Measurements from ENCODE around the gene PTGFRN.

The PTGFRN gene

DNA sequence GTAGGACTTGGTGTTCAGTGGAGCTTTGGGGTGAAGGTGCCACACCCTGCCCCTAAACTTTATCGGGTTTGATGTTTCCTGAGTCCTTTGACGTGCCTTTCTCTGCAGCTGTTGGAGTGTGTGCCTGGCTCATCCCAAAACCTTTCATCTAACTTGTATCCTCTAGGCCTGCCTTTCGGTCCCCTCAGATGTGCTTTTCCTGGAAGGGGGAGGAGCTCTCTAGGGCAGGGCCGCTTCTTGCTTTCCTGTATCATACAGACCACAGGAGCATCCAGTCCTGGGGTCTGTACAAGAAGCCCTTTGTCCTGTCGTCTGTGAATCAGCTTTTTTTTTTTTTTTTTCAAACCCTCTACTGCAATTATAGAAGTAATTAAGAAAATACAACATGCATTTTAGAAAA, 35.7 kb downstream of the PTGFRN start:
- no peak for DNase-seq

DNA sequence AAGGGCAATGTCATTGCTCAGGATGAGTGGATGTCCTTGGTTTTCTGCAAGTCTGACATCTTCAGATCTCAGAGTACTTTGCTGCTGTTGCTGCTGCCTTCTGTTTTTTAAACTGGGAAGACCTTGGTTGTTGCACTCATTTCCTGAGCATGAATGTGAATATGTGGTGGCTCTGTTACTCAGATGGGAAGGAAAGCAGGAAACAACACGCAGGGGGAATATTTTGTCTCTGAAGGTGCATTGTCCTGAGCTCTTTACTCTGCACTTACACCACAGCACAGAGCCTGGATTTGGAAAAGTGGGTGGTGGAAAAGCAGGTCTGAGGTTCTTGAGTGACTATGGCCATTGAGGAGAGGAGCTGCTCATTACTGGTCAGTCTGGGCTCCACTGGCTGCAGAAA, 36.3 kb downstream of the PTGFRN start:
- DNase-seq: no peak

DNA sequence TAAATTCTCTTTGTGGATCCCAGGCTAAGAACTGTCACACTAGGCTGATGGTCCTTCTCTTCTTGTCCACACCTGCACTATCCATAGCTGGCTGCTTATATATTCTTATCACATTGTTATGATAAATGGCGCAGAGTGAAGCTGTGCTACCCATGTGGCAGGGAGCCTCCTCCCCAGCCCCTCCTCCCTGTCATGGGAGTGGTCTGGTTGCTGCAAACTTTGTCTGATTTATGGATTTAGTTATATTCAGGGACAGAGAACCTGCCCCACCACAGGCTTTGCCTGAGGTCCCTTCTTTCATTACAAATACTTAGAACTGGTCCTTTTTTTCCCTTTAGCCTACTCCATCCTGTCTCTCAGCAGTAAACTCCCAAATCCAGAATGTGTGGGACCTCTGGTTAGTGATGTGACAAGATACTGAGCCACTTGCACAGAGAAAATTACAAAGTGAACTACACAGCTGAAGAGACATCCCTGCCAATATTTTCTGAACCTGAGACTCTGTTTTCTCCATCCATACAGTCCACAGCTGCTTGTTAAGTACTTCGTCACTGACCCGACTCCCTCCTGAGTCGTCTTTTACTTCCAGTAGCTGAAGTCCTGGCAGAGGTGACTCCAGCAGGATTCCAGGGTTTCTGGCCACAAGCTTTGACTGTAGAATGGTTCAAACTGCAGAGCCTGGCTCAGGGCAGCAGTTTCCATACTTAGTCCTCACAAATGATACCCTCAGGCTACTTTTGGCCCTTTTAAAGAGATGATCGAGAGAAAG, 37.6 kb downstream of the PTGFRN start:
- no peak for DNase-seq

DNA sequence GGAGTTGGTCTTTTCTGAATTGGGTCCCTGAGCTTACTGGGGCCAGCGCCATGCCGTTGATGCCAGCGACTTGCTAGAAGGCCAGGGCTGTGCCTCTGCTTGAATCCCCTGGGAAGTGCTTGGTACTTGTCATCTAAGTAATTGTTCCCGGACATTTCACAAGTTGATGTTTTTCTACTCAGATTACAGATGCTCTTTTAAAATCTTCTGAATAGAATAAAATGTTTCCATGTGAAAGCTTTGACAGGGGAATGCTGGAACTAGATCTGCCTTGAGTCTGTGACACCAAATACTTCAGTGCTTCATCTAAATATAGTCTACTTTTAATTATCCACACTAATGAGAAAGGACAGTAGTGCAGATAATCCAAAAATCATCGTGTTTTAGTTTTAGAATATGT, 38.3 kb downstream of the PTGFRN start:
- DNase-seq: no peak

DNA sequence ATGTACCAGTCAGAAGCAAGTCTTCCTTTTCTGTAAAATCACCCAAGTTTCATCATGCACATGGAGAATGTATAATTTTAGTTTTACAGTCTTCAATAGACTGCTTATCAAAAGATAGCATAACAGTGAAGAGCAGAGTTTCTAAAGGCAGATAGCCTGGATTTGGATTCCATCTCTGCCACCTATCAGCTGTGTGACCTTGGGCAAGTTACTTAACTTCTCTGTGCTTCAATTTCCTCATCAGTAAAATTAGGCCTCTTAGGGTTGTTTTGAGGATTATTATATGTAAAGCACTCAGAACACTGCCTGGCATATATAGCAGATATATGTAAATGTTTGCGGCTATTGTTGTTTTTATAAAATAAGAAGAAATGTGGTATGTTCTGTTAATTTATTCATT, 38.9 kb downstream of the PTGFRN start:
- no peak for DNase-seq

DNA sequence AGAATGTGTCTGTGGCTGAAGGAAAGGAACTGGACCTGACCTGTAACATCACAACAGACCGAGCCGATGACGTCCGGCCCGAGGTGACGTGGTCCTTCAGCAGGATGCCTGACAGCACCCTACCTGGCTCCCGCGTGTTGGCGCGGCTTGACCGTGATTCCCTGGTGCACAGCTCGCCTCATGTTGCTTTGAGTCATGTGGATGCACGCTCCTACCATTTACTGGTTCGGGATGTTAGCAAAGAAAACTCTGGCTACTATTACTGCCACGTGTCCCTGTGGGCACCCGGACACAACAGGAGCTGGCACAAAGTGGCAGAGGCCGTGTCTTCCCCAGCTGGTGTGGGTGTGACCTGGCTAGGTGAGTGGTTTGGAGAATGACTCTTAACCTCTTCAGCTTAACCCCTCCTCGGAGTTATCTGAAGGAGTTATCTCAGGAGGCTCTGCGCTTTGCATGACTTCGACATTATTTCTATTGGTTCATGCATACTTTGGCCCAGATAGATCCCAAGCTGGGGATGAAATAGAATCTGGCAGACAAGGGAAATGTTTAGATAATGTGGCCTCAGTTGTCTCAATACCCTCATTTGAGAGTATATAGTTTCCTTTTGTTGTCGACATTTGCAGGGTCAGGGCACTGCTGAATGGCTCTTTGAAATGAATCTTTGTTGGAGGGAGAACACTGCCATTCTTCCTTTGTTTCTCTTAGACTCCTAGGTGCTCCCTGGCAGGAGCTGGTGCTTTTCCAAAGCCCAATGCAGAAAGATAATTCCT, 39.7 kb downstream of the PTGFRN start:
- no peak for DNase-seq

DNA sequence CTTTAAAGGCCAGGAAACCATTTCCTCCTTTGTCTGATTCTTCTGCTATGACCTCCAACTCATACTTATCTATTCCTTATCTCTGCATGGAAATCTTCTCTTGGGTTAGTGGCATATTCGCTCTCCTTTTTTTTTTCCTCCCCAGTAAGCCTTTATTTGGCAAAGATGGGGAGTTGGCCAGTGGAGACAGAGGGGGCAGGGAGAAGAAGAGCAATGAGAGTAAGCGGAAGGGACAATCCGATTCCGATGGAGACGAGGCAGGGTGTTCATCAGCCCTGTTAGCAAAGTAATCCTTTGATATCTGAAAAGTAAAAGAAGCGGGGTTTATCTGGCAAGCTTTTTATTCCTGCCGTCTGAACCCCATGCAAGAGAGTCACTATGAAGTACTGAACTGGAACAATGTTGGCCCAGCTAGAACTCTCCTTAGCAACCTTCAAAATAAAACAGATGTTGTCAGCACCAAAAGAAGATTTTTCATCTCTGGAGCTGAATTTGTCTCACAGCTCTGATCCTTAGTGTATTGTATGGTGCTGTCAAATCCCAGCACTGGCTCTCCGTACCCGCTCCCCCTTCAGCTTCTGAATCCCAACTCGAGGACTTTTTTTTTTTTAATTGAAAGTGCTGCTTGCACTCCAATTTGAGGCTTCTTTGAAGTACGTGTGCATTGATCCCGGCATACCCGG, 40.9 kb downstream of the PTGFRN start:
- DNase-seq: no peak

DNA sequence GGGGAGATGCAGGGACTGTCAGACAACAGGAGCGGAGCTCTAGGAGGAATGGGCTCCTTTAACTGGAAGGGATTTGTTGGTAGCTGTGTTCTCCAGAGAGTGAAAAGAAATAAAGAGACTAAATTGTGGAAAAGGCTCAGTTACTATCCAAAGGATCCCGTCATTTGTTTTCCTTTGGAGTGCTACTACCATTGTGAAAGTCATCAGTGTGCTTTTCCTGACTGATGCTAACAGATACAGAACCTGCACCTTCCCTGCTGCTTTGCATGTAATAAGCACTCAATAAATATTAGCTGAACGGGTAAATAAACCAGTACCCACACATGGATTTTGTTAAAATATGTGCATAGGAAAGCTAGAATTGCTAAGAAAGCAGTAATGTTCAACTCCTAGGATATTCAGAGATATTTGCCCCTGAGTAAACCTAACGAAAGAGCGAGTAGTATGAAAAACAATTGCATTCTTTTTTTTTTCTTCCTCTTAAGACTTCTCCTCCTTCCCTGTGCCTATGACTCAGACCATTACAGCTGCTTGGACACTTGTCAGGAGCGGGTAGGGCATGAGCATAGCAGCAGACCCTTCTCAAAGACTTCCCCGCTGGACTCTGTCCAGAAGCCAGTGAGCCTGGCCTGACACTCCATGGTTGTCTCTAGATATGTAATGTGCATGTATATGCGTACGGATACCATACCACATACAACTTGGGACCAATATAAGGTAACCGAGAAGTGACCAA, 41.7 kb downstream of the PTGFRN start:
- no peak for DNase-seq

DNA sequence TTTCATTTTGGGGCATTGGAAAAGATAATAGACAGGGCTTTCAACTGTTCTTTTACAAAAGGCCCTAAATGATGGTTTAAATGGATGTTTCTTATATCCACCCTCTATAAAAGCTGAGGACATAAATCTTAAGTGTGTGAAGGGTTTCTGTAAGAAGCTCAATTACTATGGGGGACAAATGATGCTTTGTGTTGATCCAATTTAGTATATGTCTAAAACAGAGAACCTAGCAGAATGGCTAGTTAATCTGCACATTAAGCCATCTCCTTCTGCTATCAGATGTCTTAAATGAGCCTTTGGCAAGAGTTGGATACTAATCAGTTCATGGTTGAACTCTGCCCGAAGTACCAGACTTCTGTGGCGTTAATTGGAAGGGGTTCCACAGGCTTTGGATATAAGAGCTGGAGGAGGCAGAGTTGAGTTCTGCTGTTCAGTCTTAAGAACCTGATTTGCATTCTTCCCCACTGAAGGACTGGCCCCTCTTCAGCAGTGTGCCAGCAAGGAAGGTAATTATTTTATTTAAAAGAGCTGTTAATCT, 43.1 kb downstream of the PTGFRN start:
- no peak for DNase-seq

DNA sequence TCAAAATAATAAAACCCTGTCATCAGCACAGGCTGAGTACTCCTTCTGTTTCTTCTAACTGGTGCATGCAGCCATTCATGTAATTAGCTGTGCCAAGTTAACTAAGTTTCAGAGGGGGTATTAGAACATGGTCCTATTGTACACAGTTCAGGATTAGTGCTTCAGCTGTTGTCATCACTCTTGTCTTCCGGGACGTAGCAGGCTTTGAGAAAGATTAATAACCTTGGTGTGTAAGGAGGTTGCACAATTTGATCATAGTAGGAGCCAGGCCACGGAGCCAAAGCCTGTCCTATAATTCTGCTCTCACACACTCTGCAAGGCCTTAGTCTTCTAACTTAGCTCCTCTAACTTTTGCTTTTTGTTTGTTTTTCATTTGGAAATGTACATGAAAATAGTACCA, 44.7 kb downstream of the PTGFRN start:
- DNase-seq: no peak

DNA sequence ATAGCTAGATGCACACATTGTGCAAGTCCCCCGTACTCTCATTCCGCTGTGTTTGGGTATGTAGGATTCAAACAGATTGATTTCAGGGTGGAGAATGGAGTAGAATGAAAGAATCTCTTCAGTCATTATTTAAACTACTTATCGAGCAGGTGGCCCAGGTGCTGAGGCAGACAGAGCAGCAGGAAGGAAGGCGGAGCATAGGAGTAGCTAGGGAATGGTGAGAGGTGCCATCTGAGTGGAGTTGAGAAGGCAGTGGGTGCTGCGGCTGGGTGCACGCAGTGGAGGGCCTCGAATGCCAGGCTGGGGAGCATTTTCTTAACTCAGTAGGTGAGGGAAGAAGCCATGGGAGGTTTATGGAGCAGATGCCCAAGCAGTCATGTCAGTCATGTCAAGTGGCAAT, 46.7 kb downstream of the PTGFRN start:
- no peak for DNase-seq

DNA sequence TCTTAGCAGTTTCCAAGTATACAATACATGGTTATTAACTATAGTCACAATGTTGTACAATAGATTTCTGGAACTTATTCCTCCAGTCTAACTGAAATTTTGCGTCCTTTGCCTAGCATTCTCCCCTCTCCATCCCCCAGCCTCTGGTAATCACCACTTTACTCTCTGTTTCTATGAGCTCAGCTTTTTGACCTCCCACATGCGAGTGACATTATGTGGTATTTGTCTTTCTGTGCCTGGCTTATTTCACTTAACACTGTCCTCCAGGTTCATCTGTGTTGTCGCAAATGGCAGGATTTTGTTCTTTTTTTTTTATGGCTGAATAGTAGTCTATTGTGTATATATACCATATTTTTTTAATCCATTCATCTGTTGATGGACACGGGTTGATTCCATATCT, 47.9 kb downstream of the PTGFRN start:
- no peak for DNase-seq

DNA sequence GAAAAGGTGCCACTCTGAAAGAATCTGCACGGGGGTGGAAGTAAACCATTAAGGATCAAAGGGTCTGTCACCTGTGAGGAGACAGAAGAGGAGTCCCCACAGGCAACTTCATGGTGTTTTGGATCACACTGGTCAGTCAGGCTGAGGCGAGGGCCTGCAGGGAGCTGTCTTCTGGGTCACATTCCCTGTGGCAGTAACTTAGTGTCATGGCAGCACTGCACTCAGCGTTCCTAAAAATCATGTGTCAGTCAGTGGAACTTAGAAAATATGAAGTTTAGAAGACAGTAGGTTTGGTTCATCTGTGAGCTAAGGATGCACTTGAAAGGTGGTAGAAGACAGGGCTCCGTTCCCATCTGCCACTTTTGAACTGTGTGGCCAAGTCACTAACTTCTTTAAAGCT, 48.4 kb downstream of the PTGFRN start:
- no peak for DNase-seq

DNA sequence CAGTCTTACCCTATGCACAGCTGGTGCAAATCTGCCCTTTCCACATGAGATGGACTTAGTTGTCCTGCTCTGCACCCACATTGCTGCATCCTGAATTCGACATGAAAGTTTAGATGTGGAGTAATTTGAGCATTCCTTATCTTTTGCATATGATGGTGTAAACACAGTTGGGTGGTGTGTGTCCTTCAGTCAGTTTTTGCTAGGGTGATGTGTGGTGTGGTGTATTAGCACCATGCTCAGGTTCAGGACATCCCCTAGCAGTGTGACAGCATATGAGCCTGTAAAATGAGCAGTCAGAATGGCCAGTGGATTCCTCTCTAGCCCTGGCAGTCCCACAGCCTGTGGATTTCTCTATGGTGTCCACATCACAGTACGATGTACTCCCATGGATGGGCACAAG, 49.3 kb downstream of the PTGFRN start:
- no peak for DNase-seq

DNA sequence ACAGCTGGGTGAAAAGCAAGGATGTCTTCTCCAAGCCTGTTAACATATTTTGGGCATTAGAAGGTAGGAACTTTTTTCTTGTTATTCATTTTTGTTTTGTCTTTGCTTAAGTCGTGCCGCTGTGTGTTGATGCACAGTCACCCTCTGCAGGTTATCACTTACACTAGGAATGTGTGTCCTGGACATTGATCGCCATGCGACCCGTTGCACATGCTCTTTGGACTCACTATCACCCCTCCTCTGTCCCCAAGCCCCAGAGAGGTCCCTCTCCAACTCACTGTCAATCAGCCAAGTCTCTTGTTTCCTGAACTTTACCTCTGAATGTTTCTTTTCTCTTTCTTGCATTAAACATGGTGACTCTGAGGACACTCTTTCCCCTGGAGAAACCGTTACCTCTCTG, 51.9 kb downstream of the PTGFRN start:
- DNase-seq: no peak

DNA sequence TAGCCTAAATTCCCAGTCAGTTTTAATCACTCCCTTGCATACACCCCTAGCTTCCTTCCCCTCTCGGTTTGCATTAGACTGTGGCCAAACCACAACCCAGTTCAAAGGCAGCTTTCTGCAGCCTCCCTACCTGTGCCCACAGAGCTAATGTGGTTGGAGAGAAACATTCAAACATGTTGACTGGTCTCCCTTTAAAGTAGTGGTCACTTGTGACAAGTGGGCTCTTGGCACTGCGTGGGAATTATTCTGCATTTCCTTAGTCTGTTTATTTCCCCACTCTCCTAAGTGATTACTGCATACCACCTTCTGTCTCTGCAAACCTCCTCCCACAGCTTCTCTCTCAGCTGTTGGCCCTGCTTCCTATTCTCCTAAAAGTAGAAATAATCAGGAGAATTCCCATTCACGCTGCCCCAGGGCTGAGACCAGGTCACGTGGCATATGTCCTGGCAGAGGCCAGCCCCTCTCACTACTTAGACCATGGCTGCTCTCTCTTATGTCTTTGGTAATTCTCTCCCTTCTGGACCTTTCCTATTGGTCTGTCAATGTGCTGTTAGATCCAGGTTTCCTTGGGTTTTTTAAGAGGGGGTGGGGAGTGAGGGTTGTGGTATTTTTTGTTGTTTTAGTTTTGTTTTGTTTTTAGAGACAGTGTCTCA, 53.4 kb downstream of the PTGFRN start:
- peak; percentile 21 for DNase-seq

DNA sequence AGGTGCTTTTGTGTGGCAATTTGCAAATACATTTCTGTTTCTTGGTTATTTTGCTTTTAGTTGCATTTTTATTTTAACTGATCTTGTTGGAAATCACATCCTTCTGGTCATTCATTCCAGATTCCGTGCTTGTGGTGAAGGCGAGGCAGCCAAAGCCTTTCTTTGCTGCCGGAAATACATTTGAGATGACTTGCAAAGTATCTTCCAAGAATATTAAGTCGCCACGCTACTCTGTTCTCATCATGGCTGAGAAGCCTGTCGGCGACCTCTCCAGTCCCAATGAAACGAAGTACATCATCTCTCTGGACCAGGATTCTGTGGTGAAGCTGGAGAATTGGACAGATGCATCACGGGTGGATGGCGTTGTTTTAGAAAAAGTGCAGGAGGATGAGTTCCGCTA, 57.1 kb downstream of the PTGFRN start:
- DNase-seq: no peak

DNA sequence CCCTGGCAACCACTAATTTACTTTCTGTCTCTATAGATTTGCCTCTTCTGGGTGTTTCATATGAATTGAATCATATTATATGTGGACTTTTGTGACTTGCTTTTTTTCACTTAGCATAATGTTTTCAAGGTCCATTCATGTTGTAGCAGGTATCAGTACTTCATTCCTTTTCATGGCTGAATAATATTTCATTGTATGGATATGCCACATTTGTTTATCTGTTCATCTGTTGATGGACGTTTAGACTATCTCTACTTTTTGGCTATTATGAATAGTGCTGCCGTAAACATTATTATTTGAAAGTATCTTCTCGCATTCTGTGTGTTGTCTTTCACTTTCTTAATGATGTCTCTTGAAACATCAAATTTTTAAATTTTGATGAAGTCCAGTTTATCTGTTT, 59.0 kb downstream of the PTGFRN start:
- no peak for DNase-seq

DNA sequence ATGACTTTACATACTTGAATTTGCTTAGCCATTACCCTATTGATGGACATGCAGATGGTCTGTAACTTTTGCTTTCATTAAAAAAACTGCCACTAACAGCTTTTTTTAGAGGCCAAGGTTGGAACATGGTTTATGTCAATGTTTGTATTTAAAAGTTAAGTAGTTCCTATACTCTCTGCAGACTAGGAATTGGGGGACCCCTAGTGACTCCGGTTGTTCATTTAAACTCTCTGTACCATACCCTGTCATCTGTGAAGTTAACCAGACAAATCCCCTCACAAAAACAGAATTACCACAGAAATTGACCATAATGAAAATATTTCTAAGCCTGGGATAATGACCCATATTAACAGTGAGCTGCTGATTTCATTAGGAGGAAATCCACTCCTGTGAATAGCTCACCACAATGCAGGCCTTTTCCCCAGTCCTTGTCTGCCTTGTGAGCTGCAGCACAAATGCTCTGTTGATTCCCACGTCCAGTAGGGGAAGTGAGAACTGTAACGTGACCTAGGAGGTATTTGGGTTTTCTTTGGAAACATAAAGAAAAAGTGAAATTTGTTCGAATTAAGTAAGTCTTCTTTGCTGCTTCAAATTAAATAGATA, 61.6 kb downstream of the PTGFRN start:
- no peak for DNase-seq

DNA sequence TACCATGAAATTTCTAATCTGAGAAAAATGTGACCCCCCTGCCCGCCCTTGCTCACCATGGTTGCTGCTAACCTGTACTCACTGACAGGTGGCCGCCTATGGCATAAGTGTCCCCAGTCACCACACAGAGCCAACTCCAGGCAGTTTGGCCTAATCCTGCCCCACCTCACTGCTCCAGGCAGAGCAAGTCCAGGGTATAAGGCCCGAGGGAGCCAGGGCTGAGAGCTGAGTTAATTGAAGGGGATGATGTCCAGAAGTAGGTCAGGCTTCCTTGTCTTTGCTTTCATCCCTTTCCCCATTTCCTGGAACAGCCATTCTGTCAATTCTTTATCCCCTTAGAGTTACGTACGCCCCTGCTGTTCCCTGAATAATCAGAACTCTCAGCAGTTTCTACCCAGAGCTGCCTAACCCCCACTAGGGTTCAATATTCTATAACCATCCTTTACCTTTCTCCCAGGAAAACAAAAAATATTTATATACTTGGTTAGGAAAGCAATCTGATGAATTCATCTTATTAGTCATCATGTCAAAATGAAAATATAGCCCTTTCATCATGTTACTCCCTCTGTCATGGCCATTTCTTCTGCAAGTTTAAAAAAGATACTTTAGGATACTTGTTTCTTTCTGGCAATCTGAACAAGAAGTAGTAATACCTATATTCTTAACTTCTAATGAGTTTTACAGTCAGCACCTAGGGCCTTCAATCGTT, 62.4 kb downstream of the PTGFRN start:
- DNase-seq: no peak

DNA sequence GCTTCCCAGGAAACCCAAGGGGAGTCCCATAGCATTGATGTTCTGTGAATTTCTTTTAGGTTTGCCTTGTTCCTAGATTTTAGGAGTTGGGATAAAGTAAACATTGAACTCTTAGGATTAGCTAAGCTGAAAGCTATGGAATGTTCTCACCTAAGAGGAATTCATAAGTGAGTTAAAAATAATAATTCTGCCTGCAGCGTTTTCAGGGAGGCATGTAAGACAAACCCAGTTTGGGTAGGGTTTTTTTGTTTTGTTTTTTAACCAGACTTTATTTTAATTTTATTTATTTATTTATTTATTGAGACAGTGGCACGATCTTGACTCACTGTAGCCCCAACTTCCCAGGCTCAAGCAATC, 62.9 kb downstream of the PTGFRN start:
- no peak for DNase-seq

Data from CD4-positive, alpha-beta T cell treated with Interleukin-17A for 4 hours (primary cell).